Spleen (tissue), 7 donors: ENCODE measurements around the gene CCDC92.

Source experiments
- POLR2A ChIP-seq, 3 donors: fragments of 450-650 bp; IDR thresholded peaks; one replicate each; pipeline ENCODE4 v1.5.1; 2017; ENCODE audit warnings: antibody characterized with exemption in 3 of 3, mild to moderate bottlenecking in 1 of 3
- POLR2AphosphoS5 ChIP-seq, 3 donors: sonication (generic); formaldehyde crosslinking; IDR thresholded peaks; one replicate each; pipeline ENCODE4 v1.5.1; 2017; ENCODE audit warnings: antibody characterized with exemption in 3 of 3
- TF ChIP-seq, protein P1 (sequence below), 11 experiments: fragments of 200-600 bp in 7 of 11; fragments of 450-650 bp in 4 of 11; sonication (generic) in 4 of 11; IDR thresholded peaks in 8 of 11; conservative IDR thresholded peaks in 3 of 11; 1 replicate in 7 of 11; 2 replicates in 4 of 11; pipeline versions ENCODE4 v1.4.0 to v1.8.0; 2016 to 2021; ENCODE audit warnings: antibody characterized with exemption in 11 of 11, inconsistent platforms in 4 of 11, mild to moderate bottlenecking in 1 of 11
- donor health status: DM: no; HTN: no; CAD: no; lungs with moderate emphysema.
- donor health status: DM: no; HTN: no; CAD: no.
- donor health status: DM: no; HTN: no; CAD: no.

DNA sequence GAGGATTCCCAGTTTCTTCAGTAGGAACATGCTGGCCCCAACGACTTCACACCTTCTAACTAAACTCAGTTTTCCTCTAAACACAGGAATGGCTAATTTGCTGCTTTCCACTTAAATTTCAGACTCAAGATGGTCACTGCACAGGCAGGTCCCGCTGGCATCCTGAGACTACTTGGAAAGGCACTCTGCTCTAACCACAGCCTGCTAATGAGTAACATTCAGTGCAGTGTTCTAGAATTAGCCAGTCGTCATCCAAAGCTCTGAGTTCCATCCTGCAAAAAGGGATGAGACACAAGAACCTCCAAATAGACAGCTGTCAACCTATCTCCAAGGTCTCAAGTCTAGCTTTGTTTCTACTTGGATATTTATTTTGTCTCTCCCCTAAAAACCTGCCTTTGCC lies 6.0 kb downstream of the CCDC92 start:
- TF ChIP-seq, protein P1, sequence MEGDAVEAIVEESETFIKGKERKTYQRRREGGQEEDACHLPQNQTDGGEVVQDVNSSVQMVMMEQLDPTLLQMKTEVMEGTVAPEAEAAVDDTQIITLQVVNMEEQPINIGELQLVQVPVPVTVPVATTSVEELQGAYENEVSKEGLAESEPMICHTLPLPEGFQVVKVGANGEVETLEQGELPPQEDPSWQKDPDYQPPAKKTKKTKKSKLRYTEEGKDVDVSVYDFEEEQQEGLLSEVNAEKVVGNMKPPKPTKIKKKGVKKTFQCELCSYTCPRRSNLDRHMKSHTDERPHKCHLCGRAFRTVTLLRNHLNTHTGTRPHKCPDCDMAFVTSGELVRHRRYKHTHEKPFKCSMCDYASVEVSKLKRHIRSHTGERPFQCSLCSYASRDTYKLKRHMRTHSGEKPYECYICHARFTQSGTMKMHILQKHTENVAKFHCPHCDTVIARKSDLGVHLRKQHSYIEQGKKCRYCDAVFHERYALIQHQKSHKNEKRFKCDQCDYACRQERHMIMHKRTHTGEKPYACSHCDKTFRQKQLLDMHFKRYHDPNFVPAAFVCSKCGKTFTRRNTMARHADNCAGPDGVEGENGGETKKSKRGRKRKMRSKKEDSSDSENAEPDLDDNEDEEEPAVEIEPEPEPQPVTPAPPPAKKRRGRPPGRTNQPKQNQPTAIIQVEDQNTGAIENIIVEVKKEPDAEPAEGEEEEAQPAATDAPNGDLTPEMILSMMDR (IDR thresholded peaks at IDR 0.05 in 8 of 11, conservative IDR thresholded peaks at IDR 0.05 in 3 of 11) = no peak
- TF ChIP-seq POLR2A (IDR thresholded peaks at IDR 0.05) (no peak), POLR2AphosphoS5 (IDR thresholded peaks at IDR 0.05) (no peak)
